ENCODE measurements around the gene C1orf159. TPM values are rescaled to one million over a fixed set of nuclear protein-coding genes. Genes with fewer than 3 reads are reported as not detected.

C1orf159 gene
- total RNA-seq, 2 donors from 2014 or later: 23.1 to 29.5 TPM

DNA sequence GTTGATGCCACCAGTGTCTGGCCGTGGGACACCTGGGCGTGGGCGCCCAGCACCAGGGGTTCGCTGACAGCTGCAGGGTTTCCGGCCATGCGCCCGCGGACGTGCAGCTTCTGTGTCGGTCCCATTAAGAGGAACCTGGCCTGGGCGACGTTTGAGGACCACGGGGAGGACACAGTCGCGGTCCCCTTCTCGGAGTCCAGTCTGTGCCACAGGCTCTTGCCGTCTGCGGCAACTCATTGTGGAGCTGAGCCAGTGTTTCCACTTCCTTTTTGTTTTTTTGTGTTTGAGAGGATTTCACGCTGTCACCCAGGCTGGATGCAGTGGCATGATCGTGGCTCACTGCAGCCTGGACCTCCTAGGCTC lies 1.6 kb upstream of the C1orf159 start:
- DNase-seq: peak; percentile 44
- Histone ChIP-seq H3K27ac (ENCODE audit: low read depth, low read length) (no peak overlapping the region), H3K36me3 (ENCODE audit: control insufficient read depth, insufficient read depth, low read length) (peaks cover 11% of the 10 kb centered on the region), H3K27me3 (ENCODE audit: control insufficient read depth, insufficient read depth, low read length, poor library complexity, severe bottlenecking) (peaks cover 26% of the 10 kb centered on the region), H3K9ac (ENCODE audit: extremely low read depth, low read length, poor library complexity, severe bottlenecking) (no peak overlapping the region), H3K4me1 (ENCODE audit: control insufficient read depth, insufficient read depth, low read length) (no peaks in the 10 kb centered on the region), H3K9me3 (ENCODE audit: control insufficient read depth, low read length) (peaks cover 9% of the 10 kb centered on the region), H3K4me3 (ENCODE audit: low read length) (no peak overlapping the region)
- Mint-ChIP-seq H3K9me3 (peaks cover 17% of the 10 kb centered on the region), H3K4me1 (peaks cover 4% of the 10 kb centered on the region), H3K36me3 (ENCODE audit: low read depth) (peaks cover 12% of the 10 kb centered on the region), H3K27ac (no peak overlapping the region), H3K4me3 (peak overlapping the region; percentile 70), H3K27me3 (ENCODE audit: insufficient read depth) (peaks cover 26% of the 10 kb centered on the region)
- WGBS, 2 experiments (ENCODE audit: insufficient coverage in 1 of 2, insufficient read length in 1 of 2): 84 to 91% methylated on average over 17 to 20 of the region's 20 CpGs
- TF ChIP-seq, protein P1, sequence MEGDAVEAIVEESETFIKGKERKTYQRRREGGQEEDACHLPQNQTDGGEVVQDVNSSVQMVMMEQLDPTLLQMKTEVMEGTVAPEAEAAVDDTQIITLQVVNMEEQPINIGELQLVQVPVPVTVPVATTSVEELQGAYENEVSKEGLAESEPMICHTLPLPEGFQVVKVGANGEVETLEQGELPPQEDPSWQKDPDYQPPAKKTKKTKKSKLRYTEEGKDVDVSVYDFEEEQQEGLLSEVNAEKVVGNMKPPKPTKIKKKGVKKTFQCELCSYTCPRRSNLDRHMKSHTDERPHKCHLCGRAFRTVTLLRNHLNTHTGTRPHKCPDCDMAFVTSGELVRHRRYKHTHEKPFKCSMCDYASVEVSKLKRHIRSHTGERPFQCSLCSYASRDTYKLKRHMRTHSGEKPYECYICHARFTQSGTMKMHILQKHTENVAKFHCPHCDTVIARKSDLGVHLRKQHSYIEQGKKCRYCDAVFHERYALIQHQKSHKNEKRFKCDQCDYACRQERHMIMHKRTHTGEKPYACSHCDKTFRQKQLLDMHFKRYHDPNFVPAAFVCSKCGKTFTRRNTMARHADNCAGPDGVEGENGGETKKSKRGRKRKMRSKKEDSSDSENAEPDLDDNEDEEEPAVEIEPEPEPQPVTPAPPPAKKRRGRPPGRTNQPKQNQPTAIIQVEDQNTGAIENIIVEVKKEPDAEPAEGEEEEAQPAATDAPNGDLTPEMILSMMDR (conservative IDR thresholded peaks at IDR 0.05): no peak

DNA sequence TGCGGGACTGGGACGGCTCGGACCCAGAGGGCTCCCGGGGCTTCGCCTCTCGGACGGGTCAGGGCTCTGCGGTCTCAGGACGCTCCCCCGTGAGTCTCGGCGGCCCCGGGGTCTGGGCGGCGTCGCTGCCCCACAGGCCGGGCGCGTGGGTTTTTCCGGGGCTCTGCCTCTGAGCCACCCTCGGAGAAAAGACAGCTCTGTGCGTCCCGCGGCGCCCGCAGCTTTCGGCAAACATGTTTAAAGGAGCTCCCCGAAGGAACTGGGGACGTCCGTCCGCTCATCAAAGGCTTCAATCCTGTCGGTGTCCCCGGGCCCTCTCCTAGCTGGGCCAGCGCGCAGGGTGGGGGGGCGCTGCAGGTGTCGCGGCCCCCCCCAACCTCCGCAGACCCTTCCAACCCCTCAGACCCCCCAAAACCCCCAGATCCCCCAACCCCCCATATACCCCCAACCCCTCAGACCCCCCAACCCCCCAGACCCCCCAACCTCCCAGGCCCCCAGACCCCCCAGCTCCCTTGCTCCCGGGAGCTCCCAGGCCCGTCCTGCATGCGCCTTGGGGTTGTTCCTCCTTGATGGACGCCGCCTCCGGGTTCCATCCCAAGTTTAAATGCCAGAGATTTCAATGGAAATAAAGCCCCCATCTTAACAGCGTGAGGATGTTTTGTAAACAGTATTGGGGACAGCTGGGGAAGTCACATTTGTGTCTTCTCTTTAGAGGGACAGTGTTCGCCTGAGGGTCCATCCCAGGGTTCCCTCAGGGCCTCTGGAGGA lies 996 bp upstream of the C1orf159 start:
- TF ChIP-seq, protein P1 (conservative IDR thresholded peaks at IDR 0.05): no peak
- Mint-ChIP-seq H3K27ac (no peak overlapping the region), H3K36me3 (ENCODE audit: low read depth) (peaks cover 18% of the 10 kb centered on the region), H3K27me3 (ENCODE audit: insufficient read depth) (peaks cover 26% of the 10 kb centered on the region), H3K4me1 (peaks cover 4% of the 10 kb centered on the region), H3K4me3 (peak overlapping the region; percentile 70), H3K9me3 (peaks cover 21% of the 10 kb centered on the region)
- Histone ChIP-seq H3K9me3 (ENCODE audit: control insufficient read depth, low read length) (peaks cover 9% of the 10 kb centered on the region), H3K27ac (ENCODE audit: low read depth, low read length) (no peak overlapping the region), H3K36me3 (ENCODE audit: control insufficient read depth, insufficient read depth, low read length) (peaks cover 11% of the 10 kb centered on the region), H3K4me1 (ENCODE audit: control insufficient read depth, insufficient read depth, low read length) (no peaks in the 10 kb centered on the region), H3K4me3 (ENCODE audit: low read length) (peak overlapping the region; percentile 75), H3K9ac (ENCODE audit: extremely low read depth, low read length, poor library complexity, severe bottlenecking) (no peak overlapping the region), H3K27me3 (ENCODE audit: control insufficient read depth, insufficient read depth, low read length, poor library complexity, severe bottlenecking) (peaks cover 26% of the 10 kb centered on the region)
- WGBS, 2 experiments (ENCODE audit: insufficient coverage in 1 of 2, insufficient read length in 1 of 2): 18 to 21% methylated on average over 8 to 44 of the region's 47 CpGs
- no peak for DNase-seq

DNA sequence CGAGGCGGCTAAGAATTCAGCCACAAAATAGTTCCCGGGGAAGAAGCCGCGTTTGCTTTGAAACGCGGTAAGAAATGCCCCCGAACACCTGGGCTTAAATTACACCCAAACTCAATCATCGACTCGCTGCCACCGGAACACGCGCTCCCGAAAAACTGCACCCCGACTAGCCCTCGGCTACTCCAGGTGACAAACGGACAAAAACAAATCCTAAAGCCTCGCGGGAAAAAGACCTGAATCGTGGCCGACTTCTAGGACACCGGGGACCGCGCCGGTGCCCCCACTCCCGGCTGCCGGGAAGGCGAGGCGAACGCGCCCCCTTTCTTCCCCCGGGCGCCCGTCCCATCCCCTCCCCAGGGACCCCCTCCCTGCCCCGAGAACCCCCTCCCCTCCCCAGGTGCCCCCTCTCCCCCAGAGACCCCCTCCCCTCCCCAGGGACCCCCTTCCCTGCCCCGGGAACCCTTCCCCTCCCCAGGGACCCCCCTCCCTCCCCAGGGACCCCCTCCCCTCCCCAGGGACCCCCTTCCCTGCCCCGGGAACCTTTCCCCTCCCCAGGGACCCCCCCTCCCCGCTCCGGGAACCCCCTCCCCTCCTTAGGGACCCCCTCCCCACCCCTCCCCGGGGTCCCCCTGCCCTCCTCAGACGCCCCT lies 628 bp downstream of the C1orf159 start:
- Histone ChIP-seq H3K36me3 (ENCODE audit: control insufficient read depth, insufficient read depth, low read length) (peaks cover 11% of the 10 kb centered on the region), H3K9me3 (ENCODE audit: control insufficient read depth, low read length) (peaks cover 9% of the 10 kb centered on the region), H3K4me1 (ENCODE audit: control insufficient read depth, insufficient read depth, low read length) (no peaks in the 10 kb centered on the region), H3K27ac (ENCODE audit: low read depth, low read length) (no peak overlapping the region), H3K4me3 (ENCODE audit: low read length) (peak overlapping the region; percentile 81), H3K9ac (ENCODE audit: extremely low read depth, low read length, poor library complexity, severe bottlenecking) (no peak overlapping the region), H3K27me3 (ENCODE audit: control insufficient read depth, insufficient read depth, low read length, poor library complexity, severe bottlenecking) (peaks cover 26% of the 10 kb centered on the region)
- peaks cover 21% of the 10 kb centered on the region for H3K9me3 Mint-ChIP-seq
- H3K4me1 Mint-ChIP-seq: peaks cover 4% of the 10 kb centered on the region
- no peak overlapping the region for H3K27ac Mint-ChIP-seq
- H3K27me3 Mint-ChIP-seq (ENCODE audit: insufficient read depth): peaks cover 26% of the 10 kb centered on the region
- 12 to 21% methylated on average over 19 to 33 of the region's 41 CpGs for WGBS, 2 experiments (ENCODE audit: insufficient coverage in 1 of 2, insufficient read length in 1 of 2)
- TF ChIP-seq, protein P1 (conservative IDR thresholded peaks at IDR 0.05): no peak
- H3K4me3 Mint-ChIP-seq: peak overlapping the region; percentile 70
- DNase-seq: peak; percentile 51
- H3K36me3 Mint-ChIP-seq (ENCODE audit: low read depth): peaks cover 34% of the 10 kb centered on the region
